Astrocyte (in vitro differentiated cells and primary cell): ENCODE measurements around the gene CXCR5. TPM values are rescaled to one million over a fixed set of nuclear protein-coding genes. Genes with fewer than 3 reads are reported as not detected.

Experiments
- DNase-seq: peaks from one replicate; pipeline ENCODE4 v3.0.0-alpha.2; 2010; ENCODE audit warnings: low read depth
- FAIRE-seq: peaks from 2 replicates; lab custom pipeline; 2011; peaks lifted over from hg19 to GRCh38; lab: Jason Lieb, UNC
- H2AFZ ChIP-seq: 2 replicates; pipeline ENCODE4 v1.6.0; 2012; ENCODE audit warnings: low read depth, low read length, inconsistent platforms
- H3K27ac ChIP-seq: 2 replicates; pipeline ENCODE4 v1.5.1; 2011; ENCODE audit warnings: low read depth, low read length, inconsistent platforms
- H3K27me3 ChIP-seq: 2 replicates; pipeline ENCODE4 v1.6.0; 2011; ENCODE audit warnings: low read length, inconsistent platforms; ENCODE audit not compliant: insufficient read depth
- H3K36me3 ChIP-seq: 2 replicates; pipeline ENCODE4 v1.5.1; 2011; ENCODE audit warnings: low read length, inconsistent platforms; ENCODE audit not compliant: insufficient read depth
- H3K4me1 ChIP-seq: 2 replicates; pipeline ENCODE4 v1.5.1; 2011; ENCODE audit warnings: low read length, inconsistent platforms; ENCODE audit not compliant: insufficient read depth
- H3K4me2 ChIP-seq: 2 replicates; pipeline ENCODE4 v1.6.0; 2012; ENCODE audit warnings: low read length, inconsistent platforms
- H3K4me3 ChIP-seq: 2 replicates; pipeline ENCODE4 v1.5.1; 2011; ENCODE audit warnings: low read depth, mild to moderate bottlenecking, low read length, inconsistent platforms; ENCODE audit not compliant: insufficient read depth
- H3K79me2 ChIP-seq: 2 replicates; pipeline ENCODE4 v1.6.0; 2012; ENCODE audit warnings: mild to moderate bottlenecking, low read length, inconsistent platforms; ENCODE audit not compliant: insufficient read depth
- H3K9ac ChIP-seq: 2 replicates; pipeline ENCODE4 v1.6.0; 2012; ENCODE audit warnings: mild to moderate bottlenecking, low read length, inconsistent platforms
- H3K9me3 ChIP-seq: 2 replicates; pipeline ENCODE4 v1.5.1; 2012; ENCODE audit warnings: low read depth, mild to moderate bottlenecking, low read length, inconsistent platforms; ENCODE audit not compliant: insufficient read depth
- H4K20me1 ChIP-seq: 2 replicates; pipeline ENCODE4 v1.6.0; 2012; ENCODE audit warnings: low read length, inconsistent platforms; ENCODE audit not compliant: insufficient read depth
- H3K27ac Mint-ChIP-seq: one replicate; pipeline ENCODE4 v1.8.0; 2021; ENCODE audit warnings: mild to moderate bottlenecking, mixed read lengths; ENCODE audit not compliant: unreplicated experiment
- H3K27me3 Mint-ChIP-seq: one replicate; pipeline ENCODE4 v1.8.0; 2021; ENCODE audit warnings: low read depth, mixed read lengths; ENCODE audit not compliant: unreplicated experiment
- H3K36me3 Mint-ChIP-seq: one replicate; pipeline ENCODE4 v1.8.0; 2021; ENCODE audit warnings: low read depth, mixed read lengths; ENCODE audit not compliant: unreplicated experiment
- H3K4me1 Mint-ChIP-seq: one replicate; pipeline ENCODE4 v1.8.0; 2021; ENCODE audit warnings: low read depth, mixed read lengths; ENCODE audit not compliant: unreplicated experiment
- H3K4me3 Mint-ChIP-seq: one replicate; pipeline ENCODE4 v1.8.0; 2021; ENCODE audit warnings: mild to moderate bottlenecking, moderate library complexity, mixed read lengths; ENCODE audit not compliant: unreplicated experiment
- H3K9me3 Mint-ChIP-seq: one replicate; pipeline ENCODE4 v1.8.0; 2021; ENCODE audit warnings: mild to moderate bottlenecking, mixed read lengths; ENCODE audit not compliant: unreplicated experiment
- CTCF ChIP-seq: IDR thresholded peaks from 2 replicates; pipeline ENCODE4 v1.5.1; 2011; ENCODE audit warnings: low read depth, mild to moderate bottlenecking, inconsistent platforms, low read length, moderate library complexity; ENCODE audit not compliant: insufficient read depth
- EZH2 ChIP-seq: IDR thresholded peaks from 2 replicates; pipeline ENCODE4 v1.6.1; 2012; ENCODE audit warnings: mild to moderate bottlenecking, low read length, inconsistent platforms; ENCODE audit not compliant: insufficient read depth
- total RNA-seq: library from RNA; stranded (reverse); gene quantifications from 2 replicates; pipeline ENCODE4 v1.2.1, GENCODE V29; 2021

The CXCR5 gene
- total RNA-seq, 1 donor from 2014 or later: 0.07 TPM

- no peaks in the 10 kb centered on the region for H3K79me2 ChIP-seq
- no peak for FAIRE-seq
- H3K27me3 ChIP-seq: peaks cover 5% of the 10 kb centered on the region
- TF ChIP-seq CTCF: no peak
- no peak for TF ChIP-seq EZH2
- Mint-ChIP-seq H3K4me3 (no peak overlapping the region), H3K4me1 (peaks cover 10% of the 10 kb centered on the region), H3K27ac (no peak overlapping the region), H3K36me3 (no peaks in the 10 kb centered on the region), H3K9me3 (no peaks in the 10 kb centered on the region), H3K27me3 (no peaks in the 10 kb centered on the region)
- H2AFZ ChIP-seq: no peak overlapping the region
- no peaks in the 10 kb centered on the region for H3K36me3 ChIP-seq
- no peak overlapping the region for H3K4me3 ChIP-seq
- no peak overlapping the region for H3K4me2 ChIP-seq
- no peak overlapping the region for H3K9ac ChIP-seq
- H4K20me1 ChIP-seq: no peaks in the 10 kb centered on the region
- no peaks in the 10 kb centered on the region for H3K9me3 ChIP-seq
- DNase-seq: no peak
- H3K4me1 ChIP-seq: peaks cover 7% of the 10 kb centered on the region
- no peak overlapping the region for H3K27ac ChIP-seq
Measured at GRCh38 chr11:118868659-118869058, 15.0 kb upstream of the CXCR5 start.

DNA sequence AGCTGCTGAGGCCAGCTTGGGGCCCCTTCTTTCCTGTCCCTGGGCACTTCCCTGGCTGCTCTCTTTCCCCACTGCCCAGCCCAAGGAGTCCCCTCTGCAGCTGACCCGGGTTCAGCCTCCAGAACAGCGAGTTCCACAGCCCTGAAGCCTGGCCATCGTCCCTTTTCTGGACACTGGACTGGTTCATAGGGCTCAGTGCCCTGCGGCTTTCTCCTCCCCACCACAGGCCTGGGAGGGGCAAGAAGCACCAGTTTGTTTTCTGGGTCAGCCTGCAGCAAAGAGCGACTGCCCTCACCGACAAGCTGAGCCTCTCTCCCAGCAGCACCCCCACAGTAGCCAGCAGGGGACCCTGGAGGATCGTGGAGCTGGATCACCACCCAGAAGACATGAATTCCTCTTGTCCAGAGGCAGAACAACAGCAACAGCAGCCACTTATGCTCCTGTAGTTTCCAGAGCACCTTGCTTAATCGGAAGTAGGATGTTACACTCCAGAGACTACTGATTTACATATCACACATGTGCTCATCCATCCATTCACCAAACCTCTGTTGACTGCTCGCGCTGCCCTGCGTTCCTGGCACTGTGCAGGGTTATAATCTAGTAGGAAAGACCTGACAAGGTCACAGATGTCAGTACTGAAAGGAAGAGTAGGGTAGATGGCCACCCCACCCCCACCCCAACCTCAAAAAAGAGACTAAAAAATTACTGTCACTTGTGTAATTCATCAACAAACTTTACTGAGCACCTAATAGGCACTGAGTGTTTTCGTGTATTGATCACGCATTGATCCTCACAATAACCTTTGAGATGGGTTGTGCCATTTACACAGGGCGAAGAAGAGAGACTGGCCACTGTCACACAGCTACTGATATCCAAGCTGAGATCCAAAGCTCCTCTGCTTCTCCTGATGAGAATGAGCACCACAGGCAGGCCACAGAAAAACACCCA, 13.0 kb upstream of the CXCR5 start:
- Histone ChIP-seq H4K20me1 (no peaks in the 10 kb centered on the region), H2AFZ (peak overlapping the region; percentile 72), H3K27ac (no peak overlapping the region), H3K4me2 (peak overlapping the region; percentile 24), H3K4me1 (peaks cover 7% of the 10 kb centered on the region), H3K79me2 (no peaks in the 10 kb centered on the region), H3K27me3 (peaks cover 2% of the 10 kb centered on the region), H3K4me3 (no peak overlapping the region), H3K36me3 (no peaks in the 10 kb centered on the region), H3K9me3 (no peaks in the 10 kb centered on the region), H3K9ac (no peak overlapping the region)
- peaks cover 10% of the 10 kb centered on the region for H3K4me1 Mint-ChIP-seq
- FAIRE-seq (no peak), DNase-seq (no peak)
- H3K27ac Mint-ChIP-seq: peak overlapping the region; percentile 47
- no peaks in the 10 kb centered on the region for H3K27me3 Mint-ChIP-seq
- H3K4me3 Mint-ChIP-seq: no peak overlapping the region
- H3K9me3 Mint-ChIP-seq: no peaks in the 10 kb centered on the region
- no peaks in the 10 kb centered on the region for H3K36me3 Mint-ChIP-seq
- TF ChIP-seq CTCF: no peak
- no peak for TF ChIP-seq EZH2

- no peak overlapping the region for H3K27ac Mint-ChIP-seq
- peaks cover 13% of the 10 kb centered on the region for H3K4me1 Mint-ChIP-seq
- no peak overlapping the region for H2AFZ ChIP-seq
Measured at GRCh38 chr11:118872403-118872821, 11.3 kb upstream of the CXCR5 start.

More at GRCh38 chr11:118872403-118872821, 11.3 kb upstream of the CXCR5 start:
- DNase-seq: no peak
- H3K79me2 ChIP-seq: no peaks in the 10 kb centered on the region
- peaks cover 7% of the 10 kb centered on the region for H3K4me1 ChIP-seq
- no peaks in the 10 kb centered on the region for H3K27me3 ChIP-seq
- no peak overlapping the region for H3K4me2 ChIP-seq
- no peak for FAIRE-seq
- no peaks in the 10 kb centered on the region for H4K20me1 ChIP-seq
- no peaks in the 10 kb centered on the region for H3K9me3 ChIP-seq
- H3K9ac ChIP-seq: no peak overlapping the region
- H3K27ac ChIP-seq: no peak overlapping the region
- TF ChIP-seq EZH2 (no peak), CTCF (no peak)
- no peaks in the 10 kb centered on the region for H3K36me3 Mint-ChIP-seq
- H3K27me3 Mint-ChIP-seq: peaks cover under 1% of the 10 kb centered on the region
- no peaks in the 10 kb centered on the region for H3K9me3 Mint-ChIP-seq
- H3K4me3 Mint-ChIP-seq: no peak overlapping the region
- H3K36me3 ChIP-seq: no peaks in the 10 kb centered on the region
- no peak overlapping the region for H3K4me3 ChIP-seq
